Stimulated activated effector memory CD8-positive, alpha-beta T cell treated with anti-CD3 and anti-CD28 coated beads, Interleukin-12 subunit alpha, Interleukin-12 subunit beta, amount 100 ng/mL, for 72 hours (primary cell): ENCODE data around the gene ITPK1.
A peak's percentile ranks its signal among the peaks of the same experiment; 100 is the strongest.
"Not testable (repeated sequence)": the region's sequence is repeated elsewhere in the genome, so short reads cannot be mapped to it uniquely, and the experiment has no call there.

Experiments used
- ATAC-seq: fragments of 150-1000 bp; cut with Tn5 transposase; 2 replicates; pipeline ENCODE4 v1.10.0; 2021
- DNase-seq, 2 donors: peaks; one replicate each; pipeline ENCODE4 v3.0.0; 2021 to 2022; ENCODE audit warnings: low spot score in 2 of 2
- H3K27ac Mint-ChIP-seq: one replicate; pipeline ENCODE4 v1.8.0; 2022; ENCODE audit warnings: mild to moderate bottlenecking, mixed read lengths
- H3K36me3 Mint-ChIP-seq: one replicate; pipeline ENCODE4 v1.8.0; 2022; ENCODE audit warnings: mild to moderate bottlenecking, mixed read lengths
- H3K4me1 Mint-ChIP-seq: one replicate; pipeline ENCODE4 v1.8.0; 2022; ENCODE audit warnings: mixed read lengths
- H3K4me3 Mint-ChIP-seq: one replicate; pipeline ENCODE4 v1.8.0; 2022; ENCODE audit warnings: mild to moderate bottlenecking, mixed read lengths
- H3K9me3 Mint-ChIP-seq: one replicate; pipeline ENCODE4 v1.8.0; 2022; ENCODE audit warnings: mixed read lengths

ITPK1 gene

DNA sequence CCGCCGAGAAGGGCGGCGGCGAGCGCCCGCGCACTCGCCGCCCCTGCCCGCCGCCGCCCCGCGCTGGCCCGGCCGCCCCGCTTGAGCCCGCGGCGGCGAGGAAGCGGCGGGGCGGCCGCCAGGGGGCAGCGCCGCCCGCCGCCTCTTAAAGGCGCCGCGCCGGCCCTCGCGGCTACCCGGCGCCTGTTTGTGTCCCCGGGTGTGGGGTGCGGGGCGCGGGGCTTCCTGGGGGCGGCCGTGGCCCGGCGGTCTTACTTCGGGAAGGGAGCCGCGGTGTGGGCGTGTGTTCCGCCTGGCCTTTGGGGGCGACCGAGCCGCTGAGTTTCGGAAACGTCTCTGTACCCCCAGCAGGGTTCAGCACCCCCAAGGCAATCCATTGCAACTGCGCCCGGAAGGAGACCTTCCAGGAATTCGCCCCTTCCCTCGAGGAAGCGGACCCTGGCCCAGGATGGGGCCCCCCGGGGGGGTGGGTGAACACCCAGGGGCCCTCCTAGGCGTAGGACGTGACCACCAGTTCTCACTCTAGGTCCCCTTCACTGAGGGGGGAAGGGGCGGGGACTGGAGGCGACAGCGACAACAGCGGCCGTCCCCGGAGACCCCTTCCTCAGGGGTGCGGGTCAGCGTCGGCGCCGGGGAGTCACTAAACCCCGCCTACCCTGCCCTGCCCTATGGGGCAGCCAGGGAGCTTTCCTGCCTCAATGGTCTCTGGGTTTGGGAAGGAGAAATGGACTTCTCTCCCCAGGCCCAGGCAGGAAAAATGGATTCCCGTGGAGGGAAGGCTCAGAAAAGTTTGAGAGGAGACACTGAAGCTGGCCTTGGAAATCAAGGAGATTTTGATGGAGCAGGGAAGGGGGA is at the start of gene ITPK1:
Gene ITPK1, minus strand, starts transcription at position 105 of the 855 bp plus-strand sequence. CDS start 762 bp downstream, outside the sequence.
- Mint-ChIP-seq H3K36me3 (no peaks in the 10 kb centered on the region), H3K4me1 (peaks cover 32% of the 10 kb centered on the region), H3K27ac (peak within 1 kb of the TSS; percentile 88), H3K9me3 (no peaks in the 10 kb centered on the region), H3K4me3 (peak within 1 kb of the TSS; percentile 71)
- DNase-seq (peak; percentile 52 to 83), ATAC-seq (peak; percentile 76)

DNA sequence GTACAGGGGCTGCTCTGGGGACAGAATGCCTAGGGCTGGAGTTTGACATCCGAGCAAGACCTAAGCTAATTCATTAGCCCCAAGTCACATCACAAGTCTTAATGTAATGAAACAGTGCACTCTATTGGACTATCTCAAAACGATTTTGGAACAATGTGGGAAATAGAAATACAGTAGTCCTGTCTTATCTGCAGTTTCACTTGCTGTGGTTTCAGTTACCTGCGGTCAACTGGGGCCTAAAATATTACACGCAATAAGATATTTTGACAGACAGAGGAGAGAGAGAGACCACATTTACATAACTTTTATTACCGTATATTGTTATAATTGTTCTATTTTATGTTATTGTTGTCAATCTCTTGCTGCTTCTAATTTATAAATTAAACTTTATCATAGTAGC is 47.8 kb upstream of the ITPK1 start:
- Mint-ChIP-seq H3K4me1 (no peaks in the 10 kb centered on the region), H3K9me3 (no peaks in the 10 kb centered on the region), H3K36me3 (no peaks in the 10 kb centered on the region), H3K4me3 (no peak overlapping the region), H3K27ac (no peak overlapping the region)
- DNase-seq (no peak), ATAC-seq (no peak)

DNA sequence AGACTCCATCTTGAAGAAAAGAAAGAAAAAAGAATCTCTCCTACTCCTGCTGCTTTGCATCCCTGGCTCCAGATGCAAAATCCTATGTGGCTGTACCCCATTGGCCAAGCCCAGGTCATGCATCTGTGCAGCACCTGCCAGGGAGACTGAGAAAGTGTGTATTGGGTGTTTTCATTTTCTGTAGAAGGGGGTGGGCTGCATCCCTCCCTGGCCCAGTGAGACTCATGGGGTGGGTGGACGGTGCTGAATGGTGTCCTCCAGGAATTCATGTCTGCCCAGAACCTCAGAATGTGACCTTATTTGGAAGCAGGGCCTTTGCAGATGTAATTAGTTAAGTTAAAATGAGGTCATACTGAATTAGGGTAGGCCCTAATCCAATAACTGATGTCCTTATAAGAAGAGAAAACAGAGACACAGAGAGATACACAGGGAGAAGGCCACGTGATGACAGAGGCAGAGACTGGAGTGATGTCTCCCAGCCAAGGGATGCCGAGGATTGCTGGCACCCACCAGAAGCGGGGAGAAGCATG is 45.8 kb upstream of the ITPK1 start:
- DNase-seq (no peak), ATAC-seq (no peak)
- Mint-ChIP-seq H3K9me3 (no peaks in the 10 kb centered on the region), H3K27ac (no peak overlapping the region), H3K4me1 (no peaks in the 10 kb centered on the region), H3K4me3 (no peak overlapping the region), H3K36me3 (no peaks in the 10 kb centered on the region)

DNA sequence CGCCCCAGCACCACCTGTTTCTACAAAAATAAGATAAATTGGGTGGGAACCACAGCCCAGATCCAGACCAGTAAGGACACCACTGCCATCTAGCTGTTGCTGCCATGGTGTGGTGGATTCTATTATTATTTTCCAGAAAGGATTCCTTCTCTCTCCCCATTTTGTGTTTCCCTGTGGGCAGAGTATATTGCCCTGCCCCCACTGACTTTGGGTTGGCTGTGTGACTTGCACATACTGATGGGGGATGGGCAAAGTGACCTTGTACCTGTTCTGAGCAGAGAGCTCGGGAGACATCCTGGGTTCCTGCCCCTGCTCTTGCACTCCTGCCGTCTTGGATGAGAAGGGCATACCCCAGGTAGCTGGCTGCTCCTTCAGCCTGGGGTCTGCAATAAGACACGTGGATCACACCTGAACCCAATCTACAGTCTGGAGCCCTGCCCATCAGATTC is 44.7 kb upstream of the ITPK1 start:
- no peak overlapping the region for H3K27ac Mint-ChIP-seq
- ATAC-seq (peak; percentile 57), DNase-seq (no peak)
- H3K4me1 Mint-ChIP-seq = no peaks in the 10 kb centered on the region
- H3K36me3 Mint-ChIP-seq = no peaks in the 10 kb centered on the region
- no peaks in the 10 kb centered on the region for H3K9me3 Mint-ChIP-seq
- no peak overlapping the region for H3K4me3 Mint-ChIP-seq

DNA sequence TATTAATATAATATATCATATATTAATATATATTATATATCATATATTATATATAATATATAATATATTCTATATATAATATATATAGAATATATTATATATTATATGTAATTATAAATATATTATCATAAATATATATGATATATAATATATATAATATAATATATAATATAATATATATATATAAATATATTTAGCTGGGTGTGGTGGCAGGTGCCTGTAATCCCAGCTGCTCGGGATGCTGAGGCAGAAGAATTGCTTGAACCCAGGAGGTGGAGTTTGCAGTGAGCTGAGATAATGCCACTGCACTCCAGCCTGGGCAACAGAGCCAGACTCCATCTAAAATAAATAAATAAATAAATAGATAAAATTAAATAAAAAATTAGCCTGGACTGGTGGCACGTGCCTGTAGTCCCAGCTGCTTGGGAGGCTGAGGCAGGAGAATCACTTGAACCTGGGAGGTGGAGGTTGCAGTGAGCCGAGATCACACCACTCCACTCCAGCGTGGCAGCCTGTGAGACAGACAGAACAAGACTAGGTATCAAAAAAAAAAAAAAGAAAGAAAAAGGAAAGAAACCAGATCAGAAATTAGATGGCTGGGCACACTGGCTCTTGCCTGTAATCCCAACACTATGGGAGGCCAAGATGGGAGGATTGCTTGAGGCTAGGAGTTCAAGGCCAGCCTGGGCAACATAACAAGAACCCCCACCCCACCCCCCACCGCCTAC is 44.1 kb upstream of the ITPK1 start:
- peak; percentile 37 for ATAC-seq
- not testable (repeated sequence) for H3K9me3 Mint-ChIP-seq, H3K4me1 Mint-ChIP-seq, H3K4me3 Mint-ChIP-seq, H3K36me3 Mint-ChIP-seq, H3K27ac Mint-ChIP-seq, DNase-seq

DNA sequence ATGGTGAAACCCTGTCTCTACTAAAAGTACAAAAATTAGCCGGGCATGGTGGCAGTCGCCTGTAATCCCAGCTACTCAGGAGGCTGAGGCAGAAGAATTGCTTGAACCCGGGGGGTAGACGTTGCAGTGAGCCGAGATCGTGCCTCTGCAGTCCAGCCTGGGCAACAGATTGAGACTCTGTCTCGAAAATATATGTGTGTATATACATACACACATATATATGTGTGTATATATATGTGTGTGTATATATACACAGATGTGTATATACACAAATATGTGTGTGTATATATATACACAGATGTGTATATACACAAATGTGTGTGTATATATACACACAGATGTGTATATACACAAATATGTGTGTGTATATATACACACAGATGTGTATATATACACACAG is 42.6 kb upstream of the ITPK1 start:
- not testable (repeated sequence) for DNase-seq, H3K4me1 Mint-ChIP-seq, H3K36me3 Mint-ChIP-seq, H3K27ac Mint-ChIP-seq, ATAC-seq, H3K4me3 Mint-ChIP-seq, H3K9me3 Mint-ChIP-seq

DNA sequence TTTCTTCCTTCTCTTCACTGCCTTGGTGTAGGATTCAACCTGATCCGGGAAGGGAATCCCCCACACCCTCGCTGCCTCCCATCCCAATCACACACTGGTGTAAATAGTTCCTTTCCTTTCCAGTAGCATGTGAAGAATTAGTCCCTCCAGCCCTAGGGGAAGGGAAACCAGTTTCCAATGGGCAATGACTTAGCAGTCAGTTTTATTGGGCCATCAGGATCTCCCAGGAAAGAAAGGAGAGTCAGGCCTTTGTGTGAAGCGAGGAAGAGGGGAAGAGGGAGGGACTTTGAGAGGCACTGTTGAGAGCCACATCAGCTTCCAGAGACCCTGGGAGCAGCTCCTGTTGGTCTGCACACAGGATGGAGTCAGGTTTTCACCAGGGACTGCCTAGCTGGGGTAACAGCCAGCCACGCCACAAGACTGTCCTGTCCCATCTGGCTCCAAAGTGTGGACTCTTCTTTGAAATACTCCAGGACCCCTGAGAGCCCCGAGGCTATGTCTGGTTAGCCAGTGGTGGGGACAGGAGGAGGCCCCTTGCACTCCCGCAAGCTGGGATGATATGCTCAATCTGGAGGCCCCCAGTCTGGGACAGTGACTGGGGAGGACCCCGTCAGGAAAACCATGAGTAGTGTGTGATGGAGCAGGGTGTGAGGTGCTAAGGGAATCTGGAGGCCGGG is 41.1 kb upstream of the ITPK1 start:
- Mint-ChIP-seq H3K4me1 (no peaks in the 10 kb centered on the region), H3K36me3 (no peaks in the 10 kb centered on the region), H3K27ac (no peak overlapping the region), H3K4me3 (no peak overlapping the region), H3K9me3 (no peaks in the 10 kb centered on the region)
- no peak for DNase-seq
- peak; percentile 39 for ATAC-seq

DNA sequence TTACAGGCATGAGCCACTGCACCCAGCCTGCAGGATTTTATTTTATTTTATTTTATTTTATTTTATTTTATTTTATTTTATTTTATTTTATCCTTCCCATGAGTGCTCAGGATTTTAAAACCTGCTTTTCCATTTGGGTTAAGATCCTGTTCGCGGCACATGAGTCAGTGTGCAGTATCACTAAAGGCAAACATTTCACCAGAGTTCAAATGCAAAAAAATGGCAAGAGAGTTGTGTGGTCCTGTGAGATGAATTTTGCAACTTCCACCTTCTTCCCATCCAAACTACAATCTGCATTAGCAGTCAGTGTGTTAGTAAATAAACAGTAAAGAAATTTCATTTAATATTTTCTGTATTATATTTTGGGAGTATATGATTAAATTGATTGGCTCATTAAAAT is 39.9 kb upstream of the ITPK1 start:
- Mint-ChIP-seq H3K27ac (no peak overlapping the region), H3K9me3 (no peaks in the 10 kb centered on the region), H3K4me3 (no peak overlapping the region), H3K4me1 (peaks cover 1% of the 10 kb centered on the region), H3K36me3 (no peaks in the 10 kb centered on the region)
- no peak for ATAC-seq
- DNase-seq = no peak

DNA sequence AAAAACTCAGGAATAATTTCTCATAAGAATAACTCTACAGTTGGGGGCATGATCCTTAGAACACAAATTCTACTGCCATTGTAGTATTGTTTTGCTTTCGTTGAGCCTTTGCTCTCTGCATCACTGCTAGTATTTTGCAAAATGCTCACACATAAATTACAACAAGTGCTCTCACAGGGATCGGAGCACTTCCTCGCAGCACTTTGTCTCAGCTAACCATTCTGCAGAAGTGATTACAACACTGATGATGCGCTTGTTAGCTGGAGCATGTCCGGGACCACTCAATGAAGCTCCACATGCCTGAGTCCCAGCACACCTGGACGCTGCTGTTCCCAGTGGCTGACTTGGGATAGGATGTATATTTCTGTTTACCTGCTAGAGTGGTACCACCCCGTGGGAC is 37.4 kb upstream of the ITPK1 start:
- DNase-seq = no peak
- Mint-ChIP-seq H3K27ac (no peak overlapping the region), H3K9me3 (no peaks in the 10 kb centered on the region), H3K36me3 (no peaks in the 10 kb centered on the region), H3K4me3 (no peak overlapping the region), H3K4me1 (peaks cover 11% of the 10 kb centered on the region)
- no peak for ATAC-seq

DNA sequence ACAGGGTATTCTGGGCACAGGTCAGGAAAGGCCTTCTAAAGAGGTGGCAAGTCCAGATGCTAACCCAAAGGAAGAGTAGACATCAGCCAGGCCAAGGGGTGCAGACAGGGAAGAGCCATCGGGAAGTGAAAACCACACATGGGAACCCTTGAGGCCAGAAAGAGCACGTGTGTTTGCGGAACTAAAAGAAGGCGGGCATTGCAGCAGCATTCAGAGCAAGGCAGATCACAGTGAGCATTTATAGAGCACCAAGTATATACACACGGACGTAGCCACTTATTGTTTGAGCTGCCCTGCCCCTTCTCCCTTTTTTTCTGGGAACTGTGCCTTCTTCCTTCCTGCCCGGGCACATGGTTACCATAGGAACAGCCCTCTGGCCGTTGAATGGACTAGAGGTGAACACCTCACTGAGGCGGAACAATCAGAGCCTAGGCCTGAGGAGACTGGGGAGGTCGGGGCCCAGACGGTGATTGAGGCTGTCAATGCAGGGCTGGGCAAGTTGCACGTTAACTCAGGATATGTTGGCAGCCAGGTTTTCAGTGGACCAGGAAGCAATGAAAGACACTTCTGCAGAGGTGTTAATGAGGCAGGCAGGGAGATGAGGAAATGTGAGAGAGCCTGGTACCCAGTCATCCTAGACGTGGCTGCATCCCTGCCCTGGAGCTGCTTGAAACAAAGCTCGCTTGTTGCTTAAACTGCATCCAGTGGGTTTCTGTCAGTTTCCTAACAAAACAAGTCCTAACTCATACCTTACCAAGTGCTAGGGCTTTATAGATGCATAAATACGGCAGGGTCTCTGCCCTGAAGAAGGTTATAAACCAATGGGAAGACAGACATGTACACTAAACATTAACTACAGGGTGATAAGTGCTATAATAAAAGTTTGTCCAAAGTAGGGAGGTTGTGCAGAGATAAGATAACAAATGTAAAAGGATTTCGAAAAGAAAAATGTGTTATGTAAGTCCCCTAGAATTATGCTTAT is 34.8 kb upstream of the ITPK1 start:
- Mint-ChIP-seq H3K27ac (peak overlapping the region; percentile 10), H3K4me1 (peaks cover 26% of the 10 kb centered on the region), H3K36me3 (peaks cover 3% of the 10 kb centered on the region), H3K4me3 (no peak overlapping the region), H3K9me3 (no peaks in the 10 kb centered on the region)
- no peak for ATAC-seq
- DNase-seq = no peak

DNA sequence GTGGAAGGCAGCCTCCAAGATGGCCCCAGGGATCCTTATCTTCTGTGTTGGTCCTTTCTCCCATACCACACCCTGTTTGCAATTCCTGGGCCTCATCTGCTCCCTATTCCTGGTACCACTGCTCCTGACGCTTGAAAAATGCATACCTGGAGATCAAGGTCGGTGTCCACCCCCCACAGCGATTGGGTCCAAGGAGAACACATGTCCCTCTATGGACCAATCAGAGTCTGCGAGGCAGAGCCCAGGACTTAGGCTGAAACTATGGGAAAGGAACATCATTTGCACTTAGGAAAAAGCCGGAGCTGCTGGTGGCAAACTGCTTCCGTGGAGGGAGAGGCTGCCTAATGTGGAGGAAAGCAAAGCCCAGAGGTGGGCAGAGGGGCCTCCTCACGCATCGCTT is 33.3 kb upstream of the ITPK1 start:
- H3K4me3 Mint-ChIP-seq = no peak overlapping the region
- H3K36me3 Mint-ChIP-seq = peaks cover 4% of the 10 kb centered on the region
- no peaks in the 10 kb centered on the region for H3K9me3 Mint-ChIP-seq
- peaks cover 30% of the 10 kb centered on the region for H3K4me1 Mint-ChIP-seq
- H3K27ac Mint-ChIP-seq = no peak overlapping the region
- ATAC-seq = no peak
- no peak for DNase-seq

DNA sequence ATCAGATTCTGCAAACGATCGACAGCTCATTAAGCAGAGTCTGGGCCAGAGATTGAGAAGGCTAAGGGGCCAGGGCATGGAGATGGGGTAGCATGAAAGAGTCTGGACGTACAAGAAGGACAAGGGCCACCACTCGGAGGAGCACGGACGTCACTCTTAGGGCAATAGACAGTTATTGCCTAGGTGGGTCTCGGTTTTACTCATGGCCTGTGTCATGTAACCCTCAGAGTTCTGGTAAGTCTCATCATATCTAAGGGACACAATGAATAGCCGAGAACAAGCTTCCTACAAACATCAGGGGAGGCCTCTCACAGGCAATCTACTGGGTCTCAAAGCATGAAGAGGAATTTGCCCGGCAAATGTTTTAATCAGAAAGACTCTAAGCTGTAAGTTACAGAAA is 30.4 kb upstream of the ITPK1 start:
- DNase-seq = peak in 1 of 2 donors; percentile 79
- H3K4me1 Mint-ChIP-seq = peaks cover 30% of the 10 kb centered on the region
- peak overlapping the region; percentile 54 for H3K4me3 Mint-ChIP-seq
- peak overlapping the region; percentile 93 for H3K27ac Mint-ChIP-seq
- ATAC-seq = peak; percentile 97
- peaks cover 4% of the 10 kb centered on the region for H3K36me3 Mint-ChIP-seq
- no peaks in the 10 kb centered on the region for H3K9me3 Mint-ChIP-seq

DNA sequence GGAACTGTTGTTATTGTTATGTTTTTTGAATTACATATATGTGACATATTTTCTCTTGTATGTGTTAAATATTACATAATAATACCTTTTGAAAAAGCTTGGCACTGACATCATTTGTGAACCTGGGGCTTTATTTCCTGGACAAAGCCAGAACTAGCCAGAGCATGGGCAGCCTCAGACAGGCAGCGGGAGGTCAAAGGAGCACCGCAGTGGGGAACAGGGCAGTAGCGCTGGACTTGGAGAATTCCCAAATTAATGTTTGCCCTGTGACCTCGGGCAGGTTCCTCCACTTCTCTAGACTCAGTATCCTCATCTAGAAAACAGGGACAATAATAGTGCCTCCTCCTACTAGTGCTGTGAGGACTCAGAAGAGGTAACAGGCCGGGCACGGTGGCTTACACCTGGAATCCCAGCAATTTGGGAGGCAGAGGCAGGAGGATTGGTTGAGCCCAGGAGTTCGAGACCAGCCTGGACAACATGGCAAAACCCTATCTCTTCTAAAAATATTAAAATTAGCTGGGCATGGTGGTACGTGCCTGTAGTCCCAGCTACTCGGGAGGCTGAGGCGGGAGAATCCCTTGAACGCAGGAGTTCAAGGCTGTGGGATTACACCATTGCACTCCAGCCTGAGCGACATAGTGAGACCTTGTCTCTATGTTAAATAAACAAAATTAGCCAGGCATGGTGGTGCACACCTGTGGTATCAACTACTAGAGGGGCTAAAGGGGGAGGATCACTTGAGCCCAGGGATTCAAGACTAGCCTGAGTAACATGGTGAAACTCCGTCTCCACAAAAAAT is 27.3 kb upstream of the ITPK1 start:
- H3K4me1 Mint-ChIP-seq = peaks cover 25% of the 10 kb centered on the region

DNA sequence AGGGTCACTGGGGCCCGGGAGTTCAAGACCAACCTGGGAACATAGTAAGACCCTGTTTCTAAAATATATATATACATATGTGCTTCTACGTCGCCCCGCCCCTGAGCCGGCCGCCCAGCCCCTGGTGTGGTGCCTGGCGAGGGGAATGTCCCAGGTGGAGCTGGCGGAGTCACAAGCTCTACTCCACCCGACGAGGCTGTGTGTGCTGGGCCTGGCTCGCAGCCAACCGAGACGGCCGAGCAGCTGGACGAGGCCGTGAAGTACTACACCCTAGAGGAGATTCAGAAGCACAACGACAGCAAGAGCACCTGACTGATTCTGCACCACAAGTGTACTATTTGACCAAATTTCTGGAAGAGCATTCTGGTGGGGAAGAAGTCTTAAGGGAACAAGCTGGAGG is 22.1 kb upstream of the ITPK1 start:
- DNase-seq (no peak), ATAC-seq (no peak)
- peaks cover 6% of the 10 kb centered on the region for H3K4me1 Mint-ChIP-seq
- H3K4me3 Mint-ChIP-seq = no peak overlapping the region
- H3K27ac Mint-ChIP-seq = no peak overlapping the region
- H3K9me3 Mint-ChIP-seq = no peaks in the 10 kb centered on the region
- no peaks in the 10 kb centered on the region for H3K36me3 Mint-ChIP-seq

More for the DNA sequence above, 27.3 kb upstream of the ITPK1 start:
- ATAC-seq (no peak), DNase-seq (no peak)
- Mint-ChIP-seq H3K9me3 (no peaks in the 10 kb centered on the region), H3K27ac (no peak overlapping the region), H3K4me3 (no peak overlapping the region), H3K36me3 (peaks cover 4% of the 10 kb centered on the region)
